Cardiac muscle cell (in vitro differentiated cells and primary cell): Measurements from ENCODE around the gene PDK2. TPM values are rescaled to one million over a fixed set of nuclear protein-coding genes. Genes with fewer than 3 reads are reported as not detected.

Experiments
- DNase-seq, 2 donors: peaks; one replicate each; pipeline versions ENCODE4 v3.0.0 to v3.0.0-alpha.2; 2010 to 2017; ENCODE audit warnings: low read depth in 1 of 2, low spot score in 1 of 2
- H3K27ac ChIP-seq: fragments of 200-600 bp; sonication (generic); 2 replicates; pipeline ENCODE4 v1.5.1; 2016
- H3K27me3 ChIP-seq: fragments of 200-600 bp; sonication (generic); 2 replicates; pipeline ENCODE4 v1.6.0; 2016; ENCODE audit warnings: control low read depth
- H3K36me3 ChIP-seq: fragments of 200-600 bp; sonication (generic); 2 replicates; pipeline ENCODE4 v1.5.1; 2016; ENCODE audit warnings: control low read depth
- H3K4me1 ChIP-seq: fragments of 200-600 bp; sonication (generic); 2 replicates; pipeline ENCODE4 v1.8.1; 2017; ENCODE audit warnings: low read depth, mild to moderate bottlenecking, mixed run types
- H3K4me3 ChIP-seq: fragments of 200-600 bp; sonication (generic); 2 replicates; pipeline ENCODE4 v1.5.1; 2016; ENCODE audit warnings: mild to moderate bottlenecking
- H3K9me3 ChIP-seq: fragments of 200-600 bp; sonication (generic); 2 replicates; pipeline ENCODE4 v1.5.1; 2017; ENCODE audit warnings: low read depth, mild to moderate bottlenecking, control low read depth
- polyA plus RNA-seq: library from polyadenylated mRNA; unstranded; fragments of >200 nt; fragmentation: Nextera tagmentation; extraction: Ambion mirVana; gene quantifications from 2 replicates; pipeline ENCODE4 v1.2.1, GENCODE V29; 2016
- total RNA-seq: library from RNA; depleted of rRNA; stranded (reverse); fragments of >200 nt; gene quantifications from 2 replicates; pipeline ENCODE4 v1.2.3, GENCODE V29; 2016
- TF ChIP-seq, protein P1 (sequence below): IDR thresholded peaks from 2 replicates; pipeline ENCODE4 v1.5.1; 2012; ENCODE audit warnings: low read depth, mild to moderate bottlenecking, low read length

Gene PDK2
- total and polyA plus RNA-seq, 2 experiments from 2014 or later, result 88.5 to 146 TPM

DNA sequence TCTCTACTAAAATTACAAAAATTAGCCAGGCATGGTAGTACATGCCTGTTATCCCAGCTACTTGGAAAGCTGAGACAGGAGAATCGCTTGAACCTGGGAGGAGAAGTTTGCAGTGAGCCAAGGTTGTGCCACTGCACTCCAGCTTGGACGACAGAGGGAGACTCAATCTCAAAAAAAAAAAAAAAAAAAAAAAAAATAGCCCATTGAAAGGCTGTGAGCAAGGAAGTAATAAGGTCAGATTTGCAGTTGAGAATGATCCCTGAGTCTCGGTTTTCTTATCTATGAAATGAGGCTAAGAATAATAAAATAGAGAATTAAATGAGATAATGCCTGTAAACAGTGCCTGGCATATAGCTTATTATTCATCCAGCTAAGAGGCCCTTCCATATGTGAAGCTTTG, 1.3 kb upstream of the PDK2 start:
- no peak for DNase-seq
- no peak overlapping the region for H3K4me3 ChIP-seq
- TF ChIP-seq, protein P1, sequence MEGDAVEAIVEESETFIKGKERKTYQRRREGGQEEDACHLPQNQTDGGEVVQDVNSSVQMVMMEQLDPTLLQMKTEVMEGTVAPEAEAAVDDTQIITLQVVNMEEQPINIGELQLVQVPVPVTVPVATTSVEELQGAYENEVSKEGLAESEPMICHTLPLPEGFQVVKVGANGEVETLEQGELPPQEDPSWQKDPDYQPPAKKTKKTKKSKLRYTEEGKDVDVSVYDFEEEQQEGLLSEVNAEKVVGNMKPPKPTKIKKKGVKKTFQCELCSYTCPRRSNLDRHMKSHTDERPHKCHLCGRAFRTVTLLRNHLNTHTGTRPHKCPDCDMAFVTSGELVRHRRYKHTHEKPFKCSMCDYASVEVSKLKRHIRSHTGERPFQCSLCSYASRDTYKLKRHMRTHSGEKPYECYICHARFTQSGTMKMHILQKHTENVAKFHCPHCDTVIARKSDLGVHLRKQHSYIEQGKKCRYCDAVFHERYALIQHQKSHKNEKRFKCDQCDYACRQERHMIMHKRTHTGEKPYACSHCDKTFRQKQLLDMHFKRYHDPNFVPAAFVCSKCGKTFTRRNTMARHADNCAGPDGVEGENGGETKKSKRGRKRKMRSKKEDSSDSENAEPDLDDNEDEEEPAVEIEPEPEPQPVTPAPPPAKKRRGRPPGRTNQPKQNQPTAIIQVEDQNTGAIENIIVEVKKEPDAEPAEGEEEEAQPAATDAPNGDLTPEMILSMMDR, result no peak

DNA sequence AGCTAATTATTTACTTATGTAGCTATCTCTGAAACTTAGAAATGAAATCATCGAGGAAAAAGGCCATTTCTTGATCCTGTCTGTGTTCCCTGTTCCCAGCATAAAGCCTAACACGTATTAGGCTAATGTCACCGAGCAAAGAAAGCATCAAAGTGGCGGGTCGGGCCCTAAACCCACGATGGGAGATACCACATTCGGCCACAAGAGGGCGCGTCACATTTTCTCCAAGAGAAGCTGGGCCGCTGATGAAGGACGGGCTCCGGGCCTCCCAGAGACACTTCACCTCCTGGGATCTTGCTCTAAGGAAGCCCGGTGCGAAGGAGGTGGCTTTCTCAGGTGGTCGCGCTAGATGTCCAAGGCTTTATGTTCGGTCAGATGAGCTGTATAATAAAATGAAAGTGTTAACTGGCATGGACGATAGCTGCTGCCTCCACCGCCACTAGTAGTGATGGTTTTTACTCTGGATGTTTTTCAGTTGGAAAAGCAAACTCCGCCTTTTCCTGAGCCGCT, 853 bp upstream of the PDK2 start:
- peak overlapping the region; percentile 10 for H3K4me3 ChIP-seq
- H3K27me3 ChIP-seq, result no peaks in the 10 kb centered on the region
- H3K36me3 ChIP-seq, result peaks cover 6% of the 10 kb centered on the region
- peaks cover 3% of the 10 kb centered on the region for H3K4me1 ChIP-seq
- peak overlapping the region; percentile 7 for H3K27ac ChIP-seq
- H3K9me3 ChIP-seq, result no peaks in the 10 kb centered on the region
- TF ChIP-seq, protein P1, result peak; percentile 82
- DNase-seq, result peak; percentile 90 to 95

More for the DNA sequence above, 1.3 kb upstream of the PDK2 start:
- Histone ChIP-seq H3K4me1 (peaks cover 3% of the 10 kb centered on the region), H3K27me3 (no peaks in the 10 kb centered on the region), H3K27ac (no peak overlapping the region), H3K9me3 (no peaks in the 10 kb centered on the region), H3K36me3 (peaks cover 6% of the 10 kb centered on the region)

DNA sequence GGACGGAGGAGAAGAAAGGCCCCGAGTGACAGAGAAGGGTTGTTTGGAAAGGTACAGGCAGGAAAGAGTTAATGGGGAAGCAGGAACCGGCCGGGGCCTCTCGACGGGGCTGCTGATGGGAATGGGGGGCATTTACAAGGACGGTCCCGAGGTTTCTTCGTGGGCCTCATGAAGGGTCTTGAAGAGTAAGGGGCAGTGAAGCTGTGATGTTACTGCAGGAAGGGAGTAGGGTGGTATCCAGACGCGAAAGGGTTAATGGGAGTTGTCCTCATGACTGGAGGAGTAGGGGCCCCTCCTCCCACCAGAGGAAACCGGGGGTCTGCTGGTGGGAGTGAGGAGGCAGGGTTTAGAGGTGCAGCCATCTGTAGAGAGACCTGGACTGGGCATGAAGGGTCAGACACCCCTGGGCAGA, 481 bp downstream of the PDK2 start:
- peak in 1 of 2 donors; percentile 46 for DNase-seq
- TF ChIP-seq, protein P1, result no peak
- peaks cover 6% of the 10 kb centered on the region for H3K36me3 ChIP-seq
- peak overlapping the region; percentile 72 for H3K4me3 ChIP-seq
- peak overlapping the region; percentile 76 for H3K27ac ChIP-seq
- no peaks in the 10 kb centered on the region for H3K9me3 ChIP-seq
- peaks cover 5% of the 10 kb centered on the region for H3K4me1 ChIP-seq
- no peaks in the 10 kb centered on the region for H3K27me3 ChIP-seq

DNA sequence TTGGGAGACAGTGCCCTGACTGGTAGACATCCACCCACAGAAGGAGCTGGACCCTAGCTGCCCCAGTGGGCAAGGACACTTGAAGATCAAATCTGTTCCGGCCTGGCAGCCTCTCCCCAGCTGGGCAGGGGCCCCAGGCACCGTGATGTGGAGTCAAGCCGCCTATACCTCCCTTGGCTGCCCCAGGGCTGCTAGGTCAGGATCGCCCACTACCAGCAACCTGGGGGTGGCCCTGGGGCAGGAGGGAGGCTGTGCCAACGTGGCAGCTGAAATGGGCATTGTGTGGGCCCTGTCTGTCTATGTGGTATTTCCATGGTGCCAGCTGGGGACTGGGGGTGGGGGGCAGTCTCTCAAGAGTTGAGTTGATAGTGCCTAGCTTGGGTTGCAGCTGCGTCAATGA, 941 bp downstream of the PDK2 start:
- TF ChIP-seq, protein P1, result no peak
- Histone ChIP-seq H3K27me3 (no peaks in the 10 kb centered on the region), H3K4me1 (peaks cover 10% of the 10 kb centered on the region), H3K36me3 (peaks cover 6% of the 10 kb centered on the region), H3K9me3 (no peaks in the 10 kb centered on the region), H3K27ac (no peak overlapping the region), H3K4me3 (peak overlapping the region; percentile 72)
- no peak for DNase-seq

DNA sequence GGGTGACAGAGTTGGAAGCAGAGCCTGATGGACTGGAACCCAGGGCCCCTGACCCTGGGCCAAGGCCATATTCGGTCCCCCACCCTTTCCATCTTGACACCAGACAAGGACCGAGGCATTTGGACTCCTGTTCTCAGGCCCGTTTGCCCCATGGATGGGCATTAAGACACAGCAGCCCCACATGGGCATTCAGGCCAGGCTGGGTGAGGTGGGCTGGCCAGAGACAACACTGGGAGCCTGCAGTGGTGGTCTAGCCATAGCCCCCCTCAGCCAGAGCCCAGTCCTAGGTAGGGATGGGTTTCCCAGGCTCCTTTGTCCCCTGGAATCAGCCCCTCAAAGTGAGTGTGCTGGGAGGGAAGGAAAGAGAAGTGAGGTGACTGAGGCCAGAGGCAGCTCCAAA, 1.6 kb downstream of the PDK2 start:
- Histone ChIP-seq H3K4me3 (no peak overlapping the region), H3K9me3 (no peaks in the 10 kb centered on the region), H3K36me3 (peaks cover 6% of the 10 kb centered on the region), H3K27me3 (no peaks in the 10 kb centered on the region), H3K4me1 (peaks cover 16% of the 10 kb centered on the region), H3K27ac (no peak overlapping the region)
- DNase-seq, result no peak
- TF ChIP-seq, protein P1, result no peak
